PC-9 (cell line): Measurements from ENCODE around the gene SENP3. TPM values are rescaled to one million over a fixed set of nuclear protein-coding genes. Genes with fewer than 3 reads are reported as not detected.
A peak's percentile ranks its signal among the peaks of the same experiment; 100 is the strongest.

Experiments used
- BruUV-seq: library from RNA; stranded (reverse); fragments of 400-500 nt; replicated peaks from 2 replicates; lab custom pipeline; 2021; lab: Mats Ljungman, UMichigan
- CTCF ChIA-PET: fragments of 300-600 bp; sonication (Branson Sonifier 250); formaldehyde crosslinking; loops from one replicate; lab custom pipeline; 2022; ENCODE audit warnings: antibody characterized with exemption; lab: Charles Lee
- POLR2A ChIA-PET: fragments of 300-600 bp; sonication (Branson Sonifier 250); formaldehyde crosslinking; loops from one replicate; lab custom pipeline; 2022; ENCODE audit warnings: antibody characterized with exemption; ENCODE audit not compliant: unreplicated experiment; lab: Charles Lee
- DNase-seq, 2 experiments: peaks; one replicate each; pipeline versions ENCODE4 v3.0.0 to v3.0.0-alpha.2; 2015 to 2022; ENCODE audit warnings: mixed read lengths in 1 of 2
- H2AFZ ChIP-seq: fragments of 200-600 bp; sonication (generic); 2 replicates; pipeline ENCODE4 v1.8.1; 2017; ENCODE audit warnings: antibody characterized with exemption
- H3F3A ChIP-seq: fragments of 200-600 bp; sonication (generic); 2 replicates; pipeline ENCODE4 v1.8.1; 2017; ENCODE audit warnings: antibody characterized with exemption, mild to moderate bottlenecking, low read depth; ENCODE audit not compliant: insufficient read depth
- H3K27ac ChIP-seq: fragments of 200-600 bp; sonication (generic); 2 replicates; pipeline ENCODE4 v1.6.1; 2016; ENCODE audit warnings: mixed run types
- H3K27me3 ChIP-seq: fragments of 200-600 bp; sonication (generic); 2 replicates; pipeline ENCODE4 v1.6.1; 2016; ENCODE audit warnings: low read depth, mixed run types; ENCODE audit not compliant: insufficient read depth
- H3K36me3 ChIP-seq: fragments of 200-600 bp; sonication (generic); 2 replicates; pipeline ENCODE4 v1.6.1; 2016; ENCODE audit warnings: low read depth, mixed run types
- H3K4me1 ChIP-seq: fragments of 200-600 bp; sonication (generic); replicated peaks from 2 replicates; pipeline ENCODE4 v1.6.1; 2016; ENCODE audit warnings: mixed run types; ENCODE audit not compliant: insufficient read depth
- H3K4me2 ChIP-seq: fragments of 200-600 bp; sonication (generic); 2 replicates; pipeline ENCODE4 v1.6.1; 2017; ENCODE audit warnings: mixed run types
- H3K4me3 ChIP-seq: fragments of 200-600 bp; sonication (generic); 2 replicates; pipeline ENCODE4 v1.6.1; 2016; ENCODE audit warnings: mixed run types
- H3K79me2 ChIP-seq: fragments of 200-600 bp; sonication (generic); 2 replicates; pipeline ENCODE4 v1.6.1; 2017; ENCODE audit warnings: low read depth, mixed run types
- H3K9me2 ChIP-seq: fragments of 200-600 bp; sonication (generic); 2 replicates; pipeline ENCODE4 v1.8.1; 2017; ENCODE audit warnings: mild to moderate bottlenecking; ENCODE audit not compliant: insufficient read depth
- H3K9me3 ChIP-seq: fragments of 200-600 bp; sonication (generic); 2 replicates; pipeline ENCODE4 v1.8.1; 2016; ENCODE audit warnings: low read depth; ENCODE audit not compliant: insufficient read depth
- H4K20me1 ChIP-seq: fragments of 200-600 bp; sonication (generic); 2 replicates; pipeline ENCODE4 v1.8.1; 2017; ENCODE audit not compliant: insufficient read depth
- CTCF ChIP-seq: fragments of 200-600 bp; sonication (generic); conservative IDR thresholded peaks from 2 replicates; pipeline ENCODE4 v1.6.1; 2017; ENCODE audit warnings: mixed run types, antibody characterized with exemption, mild to moderate bottlenecking, moderate library complexity
- EZH2 ChIP-seq: fragments of 200-600 bp; sonication (generic); IDR thresholded peaks from 2 replicates; pipeline ENCODE4 v1.8.0; 2017; ENCODE audit warnings: antibody characterized with exemption, low read depth
- intact Hi-C: fragments of 100-400 bp; cut with micrococcal nuclease; formaldehyde crosslinking; loops from one replicate; pipeline ENCODE4 v1.10.0; 2022; ENCODE audit not compliant: unreplicated experiment
- total RNA-seq: library from RNA; stranded (reverse); gene quantifications from 2 replicates; pipeline ENCODE4 v1.2.3, GENCODE V29; 2021

SENP3 gene
- total RNA-seq, 1 experiment from 2014 or later, result 72.4 TPM

GRCh38 chr17:7548585-7549400 is 12.9 kb upstream of the SENP3 start, which contains the start of gene TNFSF12:
Gene TNFSF12 (plus strand): TSS chr17:7549058. CDS start chr17:7549154, 96 bp downstream.
- peak in 1 of 2 experiments; percentile 48 for DNase-seq
- no peaks in the 10 kb centered on the region for H4K20me1 ChIP-seq
- H3K4me1 ChIP-seq, result no peaks in the 10 kb centered on the region
- no TSS peak for BruUV-seq
- H3K9me3 ChIP-seq, result no peaks in the 10 kb centered on the region
- peak within 1 kb of the TSS; percentile 50; the same call in 1 of the 2 replicates for H3K4me3 ChIP-seq
- intact Hi-C loops, result no loop called here
- H3K27ac ChIP-seq, result no peak within 1 kb of the TSS
- CTCF ChIA-PET, result interaction anchor here (0.7 kb wide), 1 partner anchor 322 kb away, joined by 5 read pairs; no protein-coding TSS in a partner anchor
- POLR2A ChIA-PET, result no interaction called here
- no peaks in the 10 kb centered on the region for H3K27me3 ChIP-seq
- TF ChIP-seq CTCF (no peak), EZH2 (no peak)
- H2AFZ ChIP-seq, result peak within 1 kb of the TSS; percentile 72
- no peaks in the 10 kb centered on the region for H3K36me3 ChIP-seq
- H3K4me2 ChIP-seq, result peak within 1 kb of the TSS; percentile 72
- no peaks in the 10 kb centered on the region for H3K9me2 ChIP-seq
- H3F3A ChIP-seq, result no peaks in the 10 kb centered on the region
- H3K79me2 ChIP-seq, result no peaks in the 10 kb centered on the region

DNA sequence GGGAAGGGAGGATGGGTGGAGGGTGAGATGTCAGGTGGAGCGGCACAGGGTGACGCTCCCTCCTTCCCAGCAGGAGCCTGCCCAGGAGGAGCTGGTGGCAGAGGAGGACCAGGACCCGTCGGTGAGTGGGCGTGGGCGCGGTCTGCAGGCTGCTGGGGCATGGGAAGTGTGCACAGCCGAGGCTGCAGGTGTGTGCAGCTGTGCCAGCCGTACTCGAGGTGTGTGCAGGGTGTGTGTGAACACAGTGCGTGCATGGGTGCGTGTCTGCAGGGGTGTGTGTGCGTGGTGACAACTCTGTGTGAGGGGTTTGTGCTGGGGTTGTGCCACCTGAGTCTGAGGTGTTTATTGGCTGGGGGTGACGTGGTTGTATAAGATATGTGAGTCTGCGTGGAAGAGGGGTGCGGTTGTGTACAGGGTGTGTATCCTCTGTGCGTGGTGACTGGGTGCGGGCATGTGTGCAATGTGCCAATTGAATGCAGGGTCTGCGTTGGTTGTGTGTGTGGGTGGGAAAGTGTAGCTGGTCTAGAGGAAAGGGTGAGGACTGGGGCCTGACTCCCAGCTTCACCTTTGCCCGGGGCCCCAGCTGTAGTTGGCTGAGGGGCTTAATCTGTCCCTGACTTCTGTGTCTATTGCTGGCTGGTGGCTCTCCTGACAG is 12.2 kb upstream of the SENP3 start:
- no peak overlapping the region for H2AFZ ChIP-seq
- H3K79me2 ChIP-seq, result no peaks in the 10 kb centered on the region
- DNase-seq, result peak in 1 of 2 experiments; percentile 23
- no peaks in the 10 kb centered on the region for H3F3A ChIP-seq
- TF ChIP-seq EZH2 (no peak), CTCF (no peak)
- intact Hi-C loops, result no loop called here
- H3K27ac ChIP-seq, result no peak overlapping the region
- no peaks in the 10 kb centered on the region for H4K20me1 ChIP-seq
- ChIA-PET POLR2A (interaction anchor here (0.6 to 1.0 kb wide), 2 partner anchors 34 to 104 kb away, joined by 5 to 6 read pairs; partner anchors contain the start of gene MPDU1), CTCF (no interaction called here)
- no peak overlapping the region; the same call in 1 of the 2 replicates for H3K4me3 ChIP-seq
- H3K4me1 ChIP-seq, result no peaks in the 10 kb centered on the region
- H3K9me3 ChIP-seq, result no peaks in the 10 kb centered on the region
- no peaks in the 10 kb centered on the region for H3K36me3 ChIP-seq
- no peaks in the 10 kb centered on the region for H3K27me3 ChIP-seq
- BruUV-seq, result no TSS peak
- no peaks in the 10 kb centered on the region for H3K9me2 ChIP-seq
- H3K4me2 ChIP-seq, result no peak overlapping the region; the same call in 1 of the 2 replicates

DNA sequence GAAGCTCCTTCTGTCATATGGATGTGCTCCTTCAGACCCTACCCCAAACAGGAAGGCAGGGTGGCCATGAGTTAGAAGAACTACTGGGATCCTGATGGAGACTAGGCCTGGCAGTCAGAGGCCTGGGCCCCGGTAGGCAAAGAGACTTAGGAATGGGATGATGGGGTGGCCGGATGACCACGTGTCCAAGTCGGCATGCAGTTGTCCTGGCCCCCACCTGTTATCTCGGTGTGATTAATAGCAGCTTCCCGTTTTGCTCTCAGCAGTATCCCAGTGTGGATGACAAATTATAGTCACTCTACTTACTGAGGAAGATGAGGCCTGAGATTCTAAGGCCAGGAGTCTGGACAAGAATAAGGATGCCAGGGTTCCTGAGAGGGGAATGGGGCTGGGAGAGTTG is 11.4 kb upstream of the SENP3 start:
- Histone ChIP-seq H3K4me2 (no peak overlapping the region), H3K4me3 (no peak overlapping the region), H3K36me3 (no peaks in the 10 kb centered on the region), H3K9me2 (no peaks in the 10 kb centered on the region), H3K27me3 (no peaks in the 10 kb centered on the region), H3K79me2 (no peaks in the 10 kb centered on the region), H3K9me3 (no peaks in the 10 kb centered on the region), H3F3A (no peaks in the 10 kb centered on the region), H4K20me1 (no peaks in the 10 kb centered on the region), H3K27ac (no peak overlapping the region), H2AFZ (no peak overlapping the region), H3K4me1 (no peaks in the 10 kb centered on the region)
- no TSS peak for BruUV-seq
- TF ChIP-seq EZH2 (no peak), CTCF (no peak)
- ChIA-PET CTCF (no interaction called here), POLR2A (interaction anchor here (0.6 to 1.0 kb wide), 2 partner anchors 33 to 105 kb away, joined by 5 to 6 read pairs; partner anchors contain the start of gene MPDU1)
- intact Hi-C loops, result no loop called here
- DNase-seq, result no peak
